Type B pancreatic cell (in vitro differentiated cells): ENCODE results near the gene POU2F3. TPM values are rescaled to one million over a fixed set of nuclear protein-coding genes. Genes with fewer than 3 reads are reported as not detected.

Experiments used
- DNase-seq: peaks from one replicate; pipeline ENCODE4 v3.0.0; 2021; ENCODE audit warnings: mixed read lengths; ENCODE audit not compliant: unreplicated experiment; ENCODE audit errors: extremely low spot score
- H3K27ac Mint-ChIP-seq: 2 replicates; pipeline ENCODE4 v1.8.0; 2021; ENCODE audit warnings: mild to moderate bottlenecking, mixed read lengths
- H3K27me3 Mint-ChIP-seq: 2 replicates; pipeline ENCODE4 v1.8.0; 2021; ENCODE audit warnings: mixed read lengths
- H3K36me3 Mint-ChIP-seq: 2 replicates; pipeline ENCODE4 v1.8.0; 2021; ENCODE audit warnings: mixed read lengths
- H3K4me1 Mint-ChIP-seq: one replicate; pipeline ENCODE4 v1.8.0; 2021; ENCODE audit warnings: mixed read lengths; ENCODE audit not compliant: unreplicated experiment
- H3K4me3 Mint-ChIP-seq: 2 replicates; pipeline ENCODE4 v1.8.0; 2021; ENCODE audit warnings: mild to moderate bottlenecking, mixed read lengths
- H3K9me3 Mint-ChIP-seq: 2 replicates; pipeline ENCODE4 v1.8.0; 2021; ENCODE audit warnings: mixed read lengths
- CTCF ChIP-seq: fragments of 200-600 bp; sonication (generic); conservative IDR thresholded peaks from 2 replicates; pipeline ENCODE4 v1.5.0; 2021; ENCODE audit warnings: antibody characterized with exemption, mild to moderate bottlenecking
- total RNA-seq: library from RNA; stranded (reverse); gene quantifications from 2 replicates; pipeline ENCODE4 v1.2.1, GENCODE V29; 2021; ENCODE audit warnings: low replicate concordance

The POU2F3 gene
- total RNA-seq, 1 donor from 2014 or later = 1.4 TPM

- no peaks in the 10 kb centered on the region for H3K27me3 Mint-ChIP-seq
- H3K4me1 Mint-ChIP-seq = peaks cover 55% of the 10 kb centered on the region
- H3K36me3 Mint-ChIP-seq = no peaks in the 10 kb centered on the region
- no peak for TF ChIP-seq CTCF
- no peak for DNase-seq
- no peak overlapping the region for H3K27ac Mint-ChIP-seq
- H3K9me3 Mint-ChIP-seq = no peaks in the 10 kb centered on the region
- peak overlapping the region; percentile 0 for H3K4me3 Mint-ChIP-seq
Measured at GRCh38 chr11:120342226-120342625, 102.3 kb downstream of the POU2F3 start.

- H3K36me3 Mint-ChIP-seq = no peaks in the 10 kb centered on the region
- no peak overlapping the region for H3K27ac Mint-ChIP-seq
- DNase-seq = no peak
- no peaks in the 10 kb centered on the region for H3K27me3 Mint-ChIP-seq
- H3K4me1 Mint-ChIP-seq = peaks cover 60% of the 10 kb centered on the region
- no peak for TF ChIP-seq CTCF
- H3K4me3 Mint-ChIP-seq = no peak overlapping the region
- no peaks in the 10 kb centered on the region for H3K9me3 Mint-ChIP-seq
Measured at GRCh38 chr11:120342678-120343077, 102.7 kb downstream of the POU2F3 start.

- TF ChIP-seq CTCF = no peak
- DNase-seq = no peak
- Mint-ChIP-seq H3K9me3 (no peaks in the 10 kb centered on the region), H3K4me1 (peaks cover 61% of the 10 kb centered on the region), H3K4me3 (no peak overlapping the region), H3K27ac (no peak overlapping the region), H3K27me3 (no peaks in the 10 kb centered on the region), H3K36me3 (no peaks in the 10 kb centered on the region)
Measured at GRCh38 chr11:120343429-120343828, 103.5 kb downstream of the POU2F3 start.

- peaks cover 58% of the 10 kb centered on the region for H3K4me1 Mint-ChIP-seq
- H3K9me3 Mint-ChIP-seq = no peaks in the 10 kb centered on the region
- H3K27me3 Mint-ChIP-seq = no peaks in the 10 kb centered on the region
- no peaks in the 10 kb centered on the region for H3K36me3 Mint-ChIP-seq
- no peak for DNase-seq
- peak overlapping the region; percentile 9 for H3K27ac Mint-ChIP-seq
- TF ChIP-seq CTCF = no peak
- no peak overlapping the region for H3K4me3 Mint-ChIP-seq
Measured at GRCh38 chr11:120344302-120345004, 104.5 kb downstream of the POU2F3 start.

- Mint-ChIP-seq H3K4me1 (peaks cover 44% of the 10 kb centered on the region), H3K9me3 (no peaks in the 10 kb centered on the region), H3K27me3 (no peaks in the 10 kb centered on the region), H3K36me3 (no peaks in the 10 kb centered on the region), H3K4me3 (no peak overlapping the region), H3K27ac (no peak overlapping the region)
- DNase-seq = no peak
- TF ChIP-seq CTCF = no peak
Measured at GRCh38 chr11:120346233-120346632, 106.3 kb downstream of the POU2F3 start.
